ENCODE measurements around the gene GSAP. TPM values are rescaled to one million over a fixed set of nuclear protein-coding genes. Genes with fewer than 3 reads are reported as not detected.

GSAP gene
- polyA plus RNA-seq, 1 of the 3 experiments (the other 2 are of a cell fraction): 5.9 TPM

DNA sequence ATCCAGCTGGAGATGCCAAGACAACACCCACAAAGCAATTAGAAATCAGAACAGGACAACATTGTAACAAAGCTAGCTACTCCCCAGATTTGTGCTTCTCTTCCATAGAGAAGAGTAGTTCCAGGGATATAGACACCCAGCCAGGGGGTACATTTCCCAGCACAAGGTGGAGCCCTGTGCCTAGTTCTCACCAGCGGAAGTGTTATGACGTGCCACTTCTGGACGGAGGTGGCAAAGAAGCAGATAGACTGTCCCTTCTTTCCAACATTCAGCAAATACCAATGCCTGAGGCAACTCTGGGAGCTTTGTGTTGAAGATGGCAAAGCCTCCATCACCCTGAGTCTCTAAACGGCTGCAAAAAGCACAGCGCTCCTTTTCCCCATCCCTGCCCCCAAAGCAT is 23.4 kb upstream of the GSAP start (continued):
- TF ChIP-seq EP300 (IDR thresholded peaks at IDR 0.05; ENCODE audit: borderline replicate concordance in 1 of 2, low read depth in 1 of 2, low read length in 1 of 2): no peak
- no peak for TF ChIP-seq GATA2 (CRISPR knock-in tag; IDR thresholded peaks at IDR 0.05)
- no peak for TF ChIP-seq MEF2A (IDR thresholded peaks at IDR 0.05; ENCODE audit: borderline replicate concordance, low read depth)

DNA sequence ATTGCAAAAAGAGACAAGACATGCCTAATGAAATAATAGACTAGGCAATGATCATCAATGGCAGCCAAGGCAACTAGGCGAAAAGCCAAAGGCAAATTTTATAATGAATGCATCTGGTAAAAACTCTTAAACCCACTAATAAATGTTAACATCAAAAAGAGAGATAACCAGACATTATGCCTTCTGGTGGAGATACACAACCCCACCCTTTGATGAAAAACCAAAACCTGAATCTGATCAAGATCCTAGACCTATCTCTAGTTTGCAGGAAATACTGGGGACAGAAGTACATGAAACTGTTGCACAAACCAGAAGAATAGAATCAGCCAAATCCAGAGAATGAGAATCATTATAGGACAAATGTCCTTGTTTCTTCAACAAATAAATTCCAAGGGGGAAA is 22.0 kb upstream of the GSAP start:
- no peaks in the 10 kb centered on the region for H3K9me3 ChIP-seq
- 81% methylated on average over 1 of the region's 1 CpG for WGBS (ENCODE audit: low lambda C conversion rate)
- no peaks in the 10 kb centered on the region for H4K20me1 ChIP-seq (ENCODE audit: insufficient read depth)
- TF ChIP-seq RAD21 (IDR thresholded peaks at IDR 0.05; ENCODE audit: low read length): no peak
- no peak for TF ChIP-seq EZH2phosphoT487 (IDR thresholded peaks at IDR 0.05; ENCODE audit: borderline replicate concordance, low read depth)
- no peak for TF ChIP-seq NRF1 (IDR thresholded peaks at IDR 0.05; ENCODE audit: low read depth, low read length)
- no peak for TF ChIP-seq RXRA (IDR thresholded peaks at IDR 0.05; ENCODE audit: borderline replicate concordance, low read depth)
- TF ChIP-seq, protein P1, sequence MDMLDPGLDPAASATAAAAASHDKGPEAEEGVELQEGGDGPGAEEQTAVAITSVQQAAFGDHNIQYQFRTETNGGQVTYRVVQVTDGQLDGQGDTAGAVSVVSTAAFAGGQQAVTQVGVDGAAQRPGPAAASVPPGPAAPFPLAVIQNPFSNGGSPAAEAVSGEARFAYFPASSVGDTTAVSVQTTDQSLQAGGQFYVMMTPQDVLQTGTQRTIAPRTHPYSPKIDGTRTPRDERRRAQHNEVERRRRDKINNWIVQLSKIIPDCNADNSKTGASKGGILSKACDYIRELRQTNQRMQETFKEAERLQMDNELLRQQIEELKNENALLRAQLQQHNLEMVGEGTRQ (IDR thresholded peaks at IDR 0.05; ENCODE audit: borderline replicate concordance, low read depth, low read length): no peak
- TF ChIP-seq YY1 (IDR thresholded peaks at IDR 0.05; ENCODE audit: low read depth): no peak
- TF ChIP-seq ELF1 (IDR thresholded peaks at IDR 0.05): no peak
- no peak for TF ChIP-seq FOXM1 (IDR thresholded peaks at IDR 0.05; ENCODE audit: low read depth)
- no peak for TF ChIP-seq RFX5 (IDR thresholded peaks at IDR 0.05; ENCODE audit: low read length)
- TF ChIP-seq MEF2A (IDR thresholded peaks at IDR 0.05; ENCODE audit: borderline replicate concordance, low read depth): no peak
- TF ChIP-seq EP300 (IDR thresholded peaks at IDR 0.05; ENCODE audit: borderline replicate concordance in 1 of 2, low read depth in 1 of 2, low read length in 1 of 2): no peak
- no peak overlapping the region for H2AFZ ChIP-seq (ENCODE audit: low read depth)
- CTCF ChIA-PET: no interaction called here
- H3K27me3 ChIP-seq (ENCODE audit: insufficient read depth): no peaks in the 10 kb centered on the region
- no peak overlapping the region for H3K4me3 ChIP-seq (ENCODE audit: low read depth in 2 of 2, low read length in 1 of 2)
- H3K9me2 ChIP-seq: no peaks in the 10 kb centered on the region
- no peak overlapping the region for H3K4me2 ChIP-seq
- no peaks in the 10 kb centered on the region for H3F3A ChIP-seq (replicated peaks; ENCODE audit: insufficient read depth)
- H3K4me1 ChIP-seq (ENCODE audit: control insufficient read depth in 1 of 2, insufficient read depth in 2 of 2, low read depth in 1 of 2, low read length in 1 of 2): peaks cover 3 to 4% of the 10 kb centered on the region in 2 experiments; a peak in 2 of 4 replicates
- no peaks in the 10 kb centered on the region for H3K36me3 ChIP-seq (replicated peaks in 1 of 2; ENCODE audit: control insufficient read depth in 1 of 2, insufficient read depth in 2 of 2, low read length in 1 of 2)
- no peaks in the 10 kb centered on the region for H3K79me2 ChIP-seq (ENCODE audit: insufficient read depth)
- no peak overlapping the region for H3K27ac ChIP-seq (ENCODE audit: low read depth in 2 of 2, low read length in 1 of 2)
- POLR2A ChIA-PET: no interaction called here
- no peak overlapping the region for H3K9ac ChIP-seq
- no peak for DNase-seq

DNA sequence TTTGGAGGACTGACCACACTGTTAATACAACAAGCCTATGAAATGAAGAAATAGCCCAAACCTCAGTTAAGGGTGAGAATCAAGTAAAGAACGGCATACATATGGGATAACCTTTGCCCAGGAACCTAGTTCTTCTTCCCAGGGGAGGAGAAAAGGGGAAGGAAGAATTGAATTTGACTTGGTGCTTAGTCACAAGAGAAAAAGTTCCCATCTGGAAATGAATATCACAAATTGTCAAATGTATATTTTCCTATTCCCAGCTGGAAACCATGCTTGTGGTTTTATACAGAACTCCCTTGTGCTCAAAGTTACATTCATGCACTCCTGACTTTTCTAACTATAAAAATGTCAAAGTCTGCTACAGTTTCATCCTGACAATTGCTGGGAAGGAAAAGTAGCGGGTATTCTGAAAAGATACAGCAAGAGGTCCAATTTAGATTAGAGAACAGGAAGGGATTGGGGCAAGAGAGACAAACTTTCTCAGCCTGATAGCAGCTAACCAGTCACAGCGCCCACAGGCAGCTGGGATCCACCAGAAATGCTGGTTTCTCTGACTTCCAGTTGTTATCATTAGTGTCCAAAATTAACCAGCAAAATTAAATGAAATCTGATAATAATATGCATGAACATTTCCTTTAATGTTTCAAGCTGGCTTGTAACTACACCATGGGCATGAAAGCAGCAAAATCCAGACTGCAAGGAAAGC is 18.6 kb upstream of the GSAP start:
- H3K4me3 ChIP-seq (ENCODE audit: low read depth in 2 of 2, low read length in 1 of 2): no peak overlapping the region
- 81% methylated on average over 3 of the region's 3 CpGs for WGBS (ENCODE audit: low lambda C conversion rate)
- H3K9me3 ChIP-seq: no peaks in the 10 kb centered on the region
- H2AFZ ChIP-seq (ENCODE audit: low read depth): no peak overlapping the region
- H3K9ac ChIP-seq: no peak overlapping the region
- no peaks in the 10 kb centered on the region for H3K27me3 ChIP-seq (ENCODE audit: insufficient read depth)
- H3K4me2 ChIP-seq: no peak overlapping the region
- no peaks in the 10 kb centered on the region for H3K79me2 ChIP-seq (ENCODE audit: insufficient read depth)
- H4K20me1 ChIP-seq (ENCODE audit: insufficient read depth): no peaks in the 10 kb centered on the region
- H3K36me3 ChIP-seq (replicated peaks in 1 of 2; ENCODE audit: control insufficient read depth in 1 of 2, insufficient read depth in 2 of 2, low read length in 1 of 2): no peaks in the 10 kb centered on the region
- H3K4me1 ChIP-seq (ENCODE audit: control insufficient read depth in 1 of 2, insufficient read depth in 2 of 2, low read depth in 1 of 2, low read length in 1 of 2): peaks cover 0 to 15% of the 10 kb centered on the region in 2 experiments; a peak in 2 of 4 replicates
- no peak overlapping the region for H3K27ac ChIP-seq (ENCODE audit: low read depth in 2 of 2, low read length in 1 of 2)
- CTCF ChIA-PET: interaction anchor here (0.7 to 1.2 kb wide), 3 partner anchors 103 to 325 kb away, joined by 3 to 6 read pairs (median 4); no protein-coding TSS in a partner anchor
- POLR2A ChIA-PET: no interaction called here
- TF ChIP-seq GABPA (IDR thresholded peaks at IDR 0.05; ENCODE audit: low read depth) (no peak), TCF12 (IDR thresholded peaks at IDR 0.05) (peak; percentile 16; the same call in 1 of the 2 replicates), RCOR1 (IDR thresholded peaks at IDR 0.05; ENCODE audit: low read length) (0 out of 2 replicates have a peak, but pooled peaks have one; percentile 26)
- TF ChIP-seq, protein P2, sequence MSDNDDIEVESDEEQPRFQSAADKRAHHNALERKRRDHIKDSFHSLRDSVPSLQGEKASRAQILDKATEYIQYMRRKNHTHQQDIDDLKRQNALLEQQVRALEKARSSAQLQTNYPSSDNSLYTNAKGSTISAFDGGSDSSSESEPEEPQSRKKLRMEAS (IDR thresholded peaks at IDR 0.05; ENCODE audit: low read depth): 0 out of 2 replicates have a peak, but pooled peaks have one; percentile 23
- DNase-seq: no peak
- H3F3A ChIP-seq (replicated peaks; ENCODE audit: insufficient read depth): peaks cover 5% of the 10 kb centered on the region
- H3K9me2 ChIP-seq: no peaks in the 10 kb centered on the region
